ENCODE results near the gene PPP4R2. TPM values are rescaled to one million over a fixed set of nuclear protein-coding genes. Genes with fewer than 3 reads are reported as not detected.

PPP4R2 gene
- total and polyA plus RNA-seq, 4 donors = 17.1 to 105 (median 38.0) TPM

DNA sequence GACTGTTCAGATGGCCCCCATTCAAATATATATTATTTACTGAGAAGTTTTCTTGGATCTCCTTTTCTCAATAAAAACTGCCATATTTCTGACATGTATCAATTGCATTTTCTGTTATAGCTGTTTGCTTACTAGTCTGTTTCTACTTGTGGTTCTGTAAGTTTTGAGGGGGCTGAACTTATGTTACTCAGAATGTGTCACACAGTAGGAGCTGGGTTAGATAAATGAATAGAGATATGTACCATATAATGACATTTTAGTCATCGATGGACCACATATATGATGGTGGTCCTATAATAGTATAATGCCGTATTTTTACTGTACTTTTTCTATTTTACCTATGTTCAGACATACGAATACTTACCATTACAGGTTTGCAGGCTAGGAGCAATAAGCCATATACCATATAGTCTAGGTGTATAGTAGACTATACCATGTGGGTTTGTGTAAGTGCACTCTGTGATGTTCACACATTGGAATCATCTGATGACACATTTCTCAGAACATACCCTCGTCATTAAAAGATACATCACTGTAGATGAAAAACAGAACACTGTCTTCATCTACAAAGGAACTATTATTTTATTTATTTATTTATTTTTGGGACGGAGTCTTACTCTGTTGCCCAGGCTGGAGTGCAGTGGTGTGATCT is 22.3 kb downstream of the PPP4R2 start:
- Histone ChIP-seq H3K36me3 (ENCODE audit: control insufficient read depth in 4 of 4, insufficient read depth in 4 of 4, low read length in 4 of 4) (peaks cover 0 to 6% (median 1%) of the 10 kb centered on the region in 4 donors), H3K9ac (ENCODE audit: insufficient read depth in 1 of 2, low read length in 2 of 2) (no peak overlapping the region), H3K27me3 (ENCODE audit: control insufficient read depth in 3 of 3, insufficient read depth in 3 of 3, low read length in 2 of 3) (no peaks in the 10 kb centered on the region), H3K27ac (ENCODE audit: low read depth in 1 of 2, low read length in 1 of 2) (no peak overlapping the region), H3K9me3 (ENCODE audit: control insufficient read depth in 4 of 4, insufficient read depth in 3 of 4, low read length in 3 of 4) (no peaks in the 10 kb centered on the region), H3K4me3 (no peak overlapping the region), H3K4me1 (ENCODE audit: control insufficient read depth in 5 of 5, insufficient read depth in 5 of 5, low read length in 5 of 5) (peaks cover 0 to 24% (median 0%) of the 10 kb centered on the region in 5 donors)
- DNase-seq (no peak), ATAC-seq (ENCODE audit: insufficient read depth, low FRiP score) (no peak)
- 78 to 95% methylated on average over 5 of the region's 5 CpGs for WGBS, 2 donors
- TF ChIP-seq, protein P1, sequence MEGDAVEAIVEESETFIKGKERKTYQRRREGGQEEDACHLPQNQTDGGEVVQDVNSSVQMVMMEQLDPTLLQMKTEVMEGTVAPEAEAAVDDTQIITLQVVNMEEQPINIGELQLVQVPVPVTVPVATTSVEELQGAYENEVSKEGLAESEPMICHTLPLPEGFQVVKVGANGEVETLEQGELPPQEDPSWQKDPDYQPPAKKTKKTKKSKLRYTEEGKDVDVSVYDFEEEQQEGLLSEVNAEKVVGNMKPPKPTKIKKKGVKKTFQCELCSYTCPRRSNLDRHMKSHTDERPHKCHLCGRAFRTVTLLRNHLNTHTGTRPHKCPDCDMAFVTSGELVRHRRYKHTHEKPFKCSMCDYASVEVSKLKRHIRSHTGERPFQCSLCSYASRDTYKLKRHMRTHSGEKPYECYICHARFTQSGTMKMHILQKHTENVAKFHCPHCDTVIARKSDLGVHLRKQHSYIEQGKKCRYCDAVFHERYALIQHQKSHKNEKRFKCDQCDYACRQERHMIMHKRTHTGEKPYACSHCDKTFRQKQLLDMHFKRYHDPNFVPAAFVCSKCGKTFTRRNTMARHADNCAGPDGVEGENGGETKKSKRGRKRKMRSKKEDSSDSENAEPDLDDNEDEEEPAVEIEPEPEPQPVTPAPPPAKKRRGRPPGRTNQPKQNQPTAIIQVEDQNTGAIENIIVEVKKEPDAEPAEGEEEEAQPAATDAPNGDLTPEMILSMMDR (IDR thresholded peaks at IDR 0.05; ENCODE audit: control extremely low read depth, extremely low read depth) = no peak

DNA sequence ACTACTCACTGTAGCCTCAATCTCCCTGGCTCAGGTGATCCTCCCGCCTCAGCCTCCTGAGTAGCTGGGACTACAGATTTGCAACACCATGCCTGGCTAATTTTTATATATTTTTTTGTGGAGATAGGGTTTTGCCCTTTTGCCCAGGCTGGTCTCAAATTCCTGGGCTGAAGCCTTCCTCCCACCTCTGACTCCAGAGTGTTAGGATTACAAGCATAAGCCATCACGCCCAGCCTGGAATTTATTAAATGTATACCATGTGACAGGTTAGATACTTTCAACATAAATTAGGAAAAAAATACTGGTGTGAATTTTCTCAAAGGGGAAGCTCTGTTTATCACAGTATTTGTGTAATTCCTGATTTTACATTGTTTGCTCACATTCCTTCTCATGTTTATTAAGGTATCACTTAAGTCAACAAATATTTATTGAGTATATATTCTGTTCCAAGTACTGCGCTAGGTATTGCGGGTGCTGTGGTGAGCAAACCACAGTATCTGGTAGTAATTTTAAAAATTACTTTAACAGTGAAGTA is 24.8 kb downstream of the PPP4R2 start:
- Histone ChIP-seq H3K36me3 (ENCODE audit: control insufficient read depth in 4 of 4, insufficient read depth in 4 of 4, low read length in 4 of 4) (peaks cover 0 to 3% (median 1%) of the 10 kb centered on the region in 4 donors), H3K9ac (ENCODE audit: insufficient read depth in 1 of 2, low read length in 2 of 2) (no peak overlapping the region), H3K27ac (ENCODE audit: low read depth in 1 of 2, low read length in 1 of 2) (no peak overlapping the region), H3K4me1 (ENCODE audit: control insufficient read depth in 5 of 5, insufficient read depth in 5 of 5, low read length in 5 of 5) (peaks cover 0 to 32% (median 0%) of the 10 kb centered on the region in 5 donors), H3K9me3 (ENCODE audit: control insufficient read depth in 4 of 4, insufficient read depth in 3 of 4, low read length in 3 of 4) (no peaks in the 10 kb centered on the region), H3K27me3 (ENCODE audit: control insufficient read depth in 3 of 3, insufficient read depth in 3 of 3, low read length in 2 of 3) (no peaks in the 10 kb centered on the region), H3K4me3 (no peak overlapping the region)
- no peak for ATAC-seq (ENCODE audit: insufficient read depth, low FRiP score)
- WGBS, 2 donors = 49 to 84% methylated on average over 4 of the region's 4 CpGs
- TF ChIP-seq, protein P1 (IDR thresholded peaks at IDR 0.05; ENCODE audit: control extremely low read depth, extremely low read depth) = no peak
- no peak for DNase-seq

DNA sequence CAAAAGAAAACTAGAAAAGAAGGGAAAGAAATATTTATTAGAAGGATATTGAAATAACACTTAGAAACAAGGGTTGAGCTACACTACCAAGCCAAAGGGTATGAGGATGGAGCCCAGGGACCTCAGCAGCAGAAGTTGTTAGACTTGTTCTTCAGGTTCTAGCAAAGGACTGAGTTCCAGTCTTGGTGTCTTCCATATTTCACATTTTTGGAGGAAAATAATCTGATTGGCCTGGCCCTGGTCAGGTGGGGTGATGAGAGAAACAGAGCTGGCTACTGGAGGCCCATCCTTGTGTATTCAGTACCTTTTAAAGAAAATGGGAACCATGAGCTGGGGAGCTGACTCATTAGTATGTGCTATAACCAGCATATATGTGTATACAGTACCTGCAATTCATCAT is 28.2 kb downstream of the PPP4R2 start:
- DNase-seq = no peak
- TF ChIP-seq, protein P1 (IDR thresholded peaks at IDR 0.05; ENCODE audit: control extremely low read depth, extremely low read depth) = no peak
- no peaks in the 10 kb centered on the region for H3K27me3 ChIP-seq (ENCODE audit: control insufficient read depth in 3 of 3, insufficient read depth in 3 of 3, low read length in 2 of 3)
- H3K36me3 ChIP-seq (ENCODE audit: control insufficient read depth in 4 of 4, insufficient read depth in 4 of 4, low read length in 4 of 4) = peaks cover 0 to 3% (median 0%) of the 10 kb centered on the region in 4 donors
- peaks cover 0 to 27% (median 6%) of the 10 kb centered on the region in 5 donors for H3K4me1 ChIP-seq (ENCODE audit: control insufficient read depth in 5 of 5, insufficient read depth in 5 of 5, low read length in 5 of 5)
- ATAC-seq (ENCODE audit: insufficient read depth, low FRiP score) = no peak
- H3K4me3 ChIP-seq = no peak overlapping the region
- H3K9ac ChIP-seq (ENCODE audit: insufficient read depth in 1 of 2, low read length in 2 of 2) = no peak overlapping the region
- peak overlapping the region in 1 of 2 donors; percentile 57 for H3K27ac ChIP-seq (ENCODE audit: low read depth in 1 of 2, low read length in 1 of 2)
- no peaks in the 10 kb centered on the region for H3K9me3 ChIP-seq (ENCODE audit: control insufficient read depth in 4 of 4, insufficient read depth in 3 of 4, low read length in 3 of 4)
